Neural cell (in vitro differentiated cells): ENCODE measurements around the gene ANO4. TPM values are rescaled to one million over a fixed set of nuclear protein-coding genes. Genes with fewer than 3 reads are reported as not detected.

Experiments
- H2AFZ ChIP-seq: fragments of 200-600, 300-800 bp; sonication (generic), shearing (Covaris generic); 2 replicates; pipeline ENCODE4 v1.6.0; 2014; ENCODE audit warnings: low read depth, mild to moderate bottlenecking, antibody characterized with exemption, low read length, moderate library complexity
- H3F3A ChIP-seq: fragments of 200-600 bp; shearing (Covaris generic); 2 replicates; pipeline ENCODE4 v1.6.1; 2016; ENCODE audit warnings: mild to moderate bottlenecking, moderate library complexity, mixed read lengths, antibody characterized with exemption, low read length; ENCODE audit not compliant: insufficient read depth, poor library complexity, severe bottlenecking
- H3K27ac ChIP-seq: fragments of 200-600, 300-800 bp; sonication (generic), shearing (Covaris generic); 2 replicates; pipeline ENCODE4 v1.5.1; 2014; ENCODE audit warnings: mild to moderate bottlenecking, low read length, moderate library complexity
- H3K27me3 ChIP-seq: fragments of 300-800, 200-600 bp; sonication (generic), shearing (Covaris generic); 2 replicates; pipeline ENCODE4 v1.6.0; 2014; ENCODE audit warnings: mild to moderate bottlenecking, low read depth, low read length, moderate library complexity; ENCODE audit not compliant: insufficient read depth
- H3K36me3 ChIP-seq: fragments of 300-800, 200-600 bp; sonication (generic), shearing (Covaris generic); 2 replicates; pipeline ENCODE4 v1.5.1; 2014; ENCODE audit warnings: mild to moderate bottlenecking, antibody characterized with exemption, low read length, moderate library complexity; ENCODE audit not compliant: insufficient read depth
- H3K4me2 ChIP-seq: fragments of 300-800, 200-600 bp; sonication (generic), shearing (Covaris generic); 2 replicates; pipeline ENCODE4 v1.6.0; 2014; ENCODE audit warnings: mild to moderate bottlenecking, low read length
- H3K4me3 ChIP-seq: fragments of 300-800, 200-600 bp; sonication (generic), shearing (Covaris generic); 2 replicates; pipeline ENCODE4 v1.5.1; 2014; ENCODE audit warnings: mild to moderate bottlenecking, low read length, moderate library complexity
- H3K79me2 ChIP-seq: fragments of 200-600 bp; shearing (Covaris generic); replicated peaks from 2 replicates; pipeline ENCODE4 v1.6.0; 2014; ENCODE audit warnings: mild to moderate bottlenecking, low read length, moderate library complexity; ENCODE audit not compliant: insufficient read depth
- H3K9ac ChIP-seq: fragments of 300-800, 200-600 bp; sonication (generic), shearing (Covaris generic); 2 replicates; pipeline ENCODE4 v1.6.1; 2016; ENCODE audit warnings: mild to moderate bottlenecking, low read length, mixed read lengths
- H3K9me2 ChIP-seq: fragments of 200-600 bp; shearing (Covaris generic); 2 replicates; pipeline ENCODE4 v1.6.1; 2016; ENCODE audit warnings: mild to moderate bottlenecking, low read length, mixed read lengths; ENCODE audit not compliant: insufficient read depth
- H3K9me3 ChIP-seq: fragments of 200-600, 300-800 bp; sonication (generic), shearing (Covaris generic); 2 replicates; pipeline ENCODE4 v1.6.1; 2016; ENCODE audit warnings: mild to moderate bottlenecking, mixed run types, low read length, moderate library complexity, mixed read lengths
- H4K20me1 ChIP-seq: fragments of 200-600 bp; shearing (Covaris generic); 2 replicates; pipeline ENCODE4 v1.6.1; 2016; ENCODE audit warnings: mild to moderate bottlenecking, mixed run types; ENCODE audit not compliant: insufficient read depth
- CTCF ChIP-seq: fragments of 450-650 bp; IDR thresholded peaks from 2 replicates; pipeline ENCODE4 v1.5.1; 2014; ENCODE audit warnings: antibody characterized with exemption, mild to moderate bottlenecking, moderate library complexity; ENCODE audit not compliant: poor library complexity, severe bottlenecking
- EP300 ChIP-seq: fragments of 450-650 bp; conservative IDR thresholded peaks from 2 replicates; pipeline ENCODE4 v1.6.1; 2014; ENCODE audit warnings: antibody characterized with exemption, mild to moderate bottlenecking, moderate library complexity; ENCODE audit not compliant: poor library complexity, severe bottlenecking
- EZH2 ChIP-seq: fragments of 200-600, 300-800 bp; shearing (Covaris generic), sonication (generic); IDR thresholded peaks from 2 replicates; pipeline ENCODE4 v1.6.1; 2014; ENCODE audit warnings: antibody characterized with exemption, low read length, borderline replicate concordance, mild to moderate bottlenecking; ENCODE audit not compliant: insufficient read depth, poor library complexity, severe bottlenecking
- MXI1 ChIP-seq: fragments of 450-650 bp; conservative IDR thresholded peaks from 2 replicates; pipeline ENCODE4 v1.6.1; 2014; ENCODE audit warnings: antibody characterized with exemption, mild to moderate bottlenecking; ENCODE audit not compliant: poor library complexity, severe bottlenecking
- POLR2AphosphoS5 ChIP-seq: IDR thresholded peaks from 2 replicates; pipeline ENCODE4 v1.6.1; 2012
- RAD21 ChIP-seq: fragments of 450-650 bp; conservative IDR thresholded peaks from 2 replicates; pipeline ENCODE4 v1.6.1; 2014; ENCODE audit warnings: antibody characterized with exemption, mild to moderate bottlenecking, moderate library complexity
- REST ChIP-seq: IDR thresholded peaks from 2 replicates; pipeline ENCODE4 v1.6.1; 2012; ENCODE audit warnings: borderline replicate concordance
- SMC3 ChIP-seq: fragments of 450-650 bp; conservative IDR thresholded peaks from 2 replicates; pipeline ENCODE4 v1.6.1; 2014; ENCODE audit warnings: antibody characterized with exemption, mild to moderate bottlenecking, moderate library complexity; ENCODE audit not compliant: poor library complexity
- TAF1 ChIP-seq: IDR thresholded peaks from 2 replicates; pipeline ENCODE4 v1.6.1; 2012; ENCODE audit warnings: low read depth
- polyA plus RNA-seq: library from polyadenylated mRNA; depleted of rRNA; stranded (reverse); fragments of >200 nt; gene quantifications from 2 replicates; pipeline ENCODE4 v1.2.3, GENCODE V29; 2014

The ANO4 gene
- polyA plus RNA-seq, 1 donor from 2014 or later, result 11.1 TPM

DNA sequence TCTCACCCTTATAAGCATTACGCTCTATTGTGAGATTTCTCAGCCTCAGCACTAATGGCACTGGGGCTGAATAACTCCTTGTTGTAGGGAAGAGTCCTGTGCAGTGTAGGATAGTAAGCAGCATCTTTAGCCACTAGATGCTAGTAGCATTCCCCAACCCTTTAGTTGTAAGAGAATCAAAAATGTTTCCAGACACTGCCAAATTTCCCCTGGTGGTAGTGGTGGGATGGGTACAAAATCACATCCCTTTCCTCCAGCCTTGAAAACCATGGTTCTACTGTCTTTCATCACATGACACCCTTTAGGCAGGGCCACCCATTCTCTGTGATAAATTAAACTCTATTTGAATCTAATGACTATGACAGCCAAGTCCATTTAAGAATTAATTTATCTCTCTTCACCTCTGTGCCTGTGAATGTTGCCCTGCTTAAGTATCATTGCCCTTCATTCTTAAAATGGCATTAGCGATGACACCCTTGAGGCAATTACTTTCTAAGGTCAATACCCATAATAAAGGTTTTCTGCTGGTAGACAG lies 199.4 kb downstream of the ANO4 start:
- no peaks in the 10 kb centered on the region for H3K9me2 ChIP-seq
- no peak overlapping the region for H3K4me3 ChIP-seq
- no peaks in the 10 kb centered on the region for H3F3A ChIP-seq
- H3K4me2 ChIP-seq, result no peak overlapping the region
- no peak overlapping the region for H3K27ac ChIP-seq
- no peaks in the 10 kb centered on the region for H3K9me3 ChIP-seq
- no peaks in the 10 kb centered on the region for H3K36me3 ChIP-seq
- no peaks in the 10 kb centered on the region for H3K27me3 ChIP-seq
- no peaks in the 10 kb centered on the region for H3K79me2 ChIP-seq
- H2AFZ ChIP-seq, result no peak overlapping the region
- TF ChIP-seq SMC3 (no peak), CTCF (no peak), POLR2AphosphoS5 (no peak), TAF1 (no peak), REST (no peak), RAD21 (no peak), EP300 (no peak), MXI1 (no peak), EZH2 (no peak)
- no peak overlapping the region for H3K9ac ChIP-seq
- no peaks in the 10 kb centered on the region for H4K20me1 ChIP-seq

DNA sequence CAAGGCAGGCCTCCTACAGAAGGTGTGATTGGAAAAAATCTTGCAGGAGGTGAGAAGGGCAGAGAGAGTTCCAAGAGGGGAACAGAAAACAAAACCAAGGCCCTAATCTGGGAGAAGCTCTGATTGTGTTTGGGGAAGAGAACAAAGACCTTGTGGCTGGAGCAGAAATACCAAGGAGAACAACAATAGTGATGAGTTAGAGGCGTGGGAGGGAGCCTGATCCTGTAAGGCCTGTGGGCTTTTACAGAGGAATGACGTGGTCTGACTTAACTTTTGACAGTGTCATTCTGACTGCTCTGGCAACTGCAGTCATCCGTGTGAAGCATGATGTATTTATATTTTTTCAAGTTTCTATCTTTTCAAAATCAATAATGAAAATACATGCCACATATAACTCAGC lies 200.6 kb downstream of the ANO4 start:
- Histone ChIP-seq H3K9ac (no peak overlapping the region), H2AFZ (no peak overlapping the region), H3K79me2 (no peaks in the 10 kb centered on the region), H3K4me3 (no peak overlapping the region), H3K27ac (no peak overlapping the region), H3K4me2 (no peak overlapping the region), H3K9me3 (no peaks in the 10 kb centered on the region), H4K20me1 (no peaks in the 10 kb centered on the region), H3K9me2 (no peaks in the 10 kb centered on the region), H3K27me3 (no peaks in the 10 kb centered on the region), H3F3A (no peaks in the 10 kb centered on the region), H3K36me3 (no peaks in the 10 kb centered on the region)
- TF ChIP-seq TAF1 (no peak), CTCF (no peak), RAD21 (no peak), EP300 (no peak), SMC3 (no peak), REST (no peak), MXI1 (no peak), EZH2 (no peak), POLR2AphosphoS5 (no peak)
